GM23248 (cell line): ENCODE measurements around the gene CCDC50.

Experiments used
- EZH2 ChIP-seq: fragments of 200-600 bp; sonication (generic); IDR thresholded peaks from 2 replicates; pipeline ENCODE4 v1.6.1; 2018; ENCODE audit warnings: antibody characterized with exemption, mild to moderate bottlenecking; ENCODE audit not compliant: insufficient read depth, poor library complexity, severe bottlenecking
- EZH2phosphoT487 ChIP-seq: fragments of 200-600 bp; sonication (generic); IDR thresholded peaks from 2 replicates; pipeline ENCODE4 v1.6.1; 2018; ENCODE audit warnings: antibody characterized with exemption, moderate library complexity, mild to moderate bottlenecking, low read depth; ENCODE audit not compliant: insufficient read depth

DNA sequence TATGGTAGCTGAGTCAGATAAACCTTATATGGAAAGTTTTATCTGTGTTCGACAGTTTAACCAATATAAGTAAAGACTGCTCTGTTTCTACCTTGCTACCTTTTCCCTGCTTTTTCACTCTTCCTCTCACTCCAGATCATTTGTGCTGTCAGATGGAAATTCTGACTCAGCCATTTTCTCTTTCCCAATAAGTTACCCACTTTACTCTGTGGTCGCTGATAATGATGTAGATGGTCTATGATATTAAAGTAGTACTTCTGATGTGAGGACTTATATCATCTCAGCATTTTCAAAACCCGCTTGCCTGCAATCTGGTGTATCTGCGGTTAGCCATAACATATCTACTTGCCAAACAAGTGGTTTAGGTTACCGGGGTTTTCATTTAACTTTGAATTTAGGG lies 16.1 kb downstream of the CCDC50 start:
- TF ChIP-seq EZH2 (no peak), EZH2phosphoT487 (no peak)
